Stimulated activated CD8-positive, alpha-beta memory T cell treated with anti-CD3 and anti-CD28 coated beads, Interleukin-15, amount 100 ng/mL, for 1 hour (primary cell): Measurements from ENCODE around the gene MR1.
A peak's percentile ranks its signal among the peaks of the same experiment; 100 is the strongest.

Experiments used
- DNase-seq: peaks from one replicate; pipeline ENCODE4 v3.0.0-alpha.2; 2020; ENCODE audit warnings: low read depth

Gene MR1

DNA sequence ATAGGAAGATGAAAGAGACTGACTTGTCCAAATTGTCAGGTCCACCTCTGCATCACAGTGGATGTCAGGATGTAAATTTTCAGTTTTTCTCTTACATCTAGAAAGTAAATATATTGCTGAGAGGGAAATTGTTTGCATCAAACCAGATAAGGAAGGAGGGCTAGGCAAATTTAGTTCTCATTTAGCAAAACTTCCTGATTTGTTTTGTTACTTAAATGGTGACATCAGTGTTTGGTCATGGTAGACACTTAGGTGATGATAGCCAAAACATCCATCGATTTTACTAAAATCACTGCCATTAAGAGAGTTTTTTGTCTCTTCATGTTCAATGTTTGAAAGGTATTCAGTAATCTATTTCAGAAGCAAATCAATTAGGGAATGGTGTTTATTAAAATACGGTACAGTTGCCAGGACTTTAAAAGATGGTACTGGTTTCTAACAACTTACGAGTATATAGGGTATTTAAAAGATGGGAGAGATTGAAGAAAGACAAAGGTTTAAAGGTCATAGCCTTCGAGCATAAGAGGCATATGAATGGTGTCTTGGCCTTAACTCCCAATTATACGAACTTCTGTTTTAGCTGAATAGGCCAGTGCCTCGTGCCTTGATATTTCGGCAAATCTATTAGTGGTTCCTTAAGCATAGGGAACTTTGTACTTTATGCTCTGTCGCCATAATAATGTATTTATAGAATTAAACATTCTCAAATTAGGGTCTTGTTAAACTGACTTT is 57.7 kb downstream of the MR1 start:
- no peak for DNase-seq

- DNase-seq = no peak
These were observed 58.3 kb downstream of the MR1 start for GRCh38 chr1:181092056-181092455.

DNA sequence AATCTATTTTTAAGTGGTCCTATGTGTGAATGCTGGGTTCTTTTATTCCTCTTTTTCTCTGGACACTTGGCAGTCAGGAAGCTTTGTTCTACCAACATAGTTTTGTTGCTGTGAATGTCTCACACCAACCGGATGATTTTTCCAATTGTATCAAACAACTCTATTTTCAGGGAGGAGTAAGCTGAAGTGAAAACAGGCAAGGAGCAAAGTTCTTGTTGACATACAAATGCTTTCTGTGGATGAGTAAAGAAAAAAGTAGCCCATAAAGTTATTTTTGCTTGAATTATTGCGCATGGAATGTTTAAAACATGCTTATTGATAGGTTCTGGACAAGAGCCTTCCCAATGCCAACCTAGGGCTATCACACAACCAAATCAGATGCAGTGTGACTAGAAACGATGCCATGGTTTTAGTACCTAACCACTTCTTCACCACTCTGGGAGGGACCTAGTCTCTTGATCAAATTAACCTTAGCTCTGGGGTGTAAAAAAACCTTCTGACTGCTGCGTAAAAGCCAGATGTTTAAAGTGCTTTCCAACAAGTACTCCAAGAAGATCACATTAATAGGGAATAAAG is 59.2 kb downstream of the MR1 start:
- DNase-seq = no peak

GRCh38 chr1:181094416-181095212 is 60.8 kb downstream of the MR1 start:
- no peak for DNase-seq

DNA sequence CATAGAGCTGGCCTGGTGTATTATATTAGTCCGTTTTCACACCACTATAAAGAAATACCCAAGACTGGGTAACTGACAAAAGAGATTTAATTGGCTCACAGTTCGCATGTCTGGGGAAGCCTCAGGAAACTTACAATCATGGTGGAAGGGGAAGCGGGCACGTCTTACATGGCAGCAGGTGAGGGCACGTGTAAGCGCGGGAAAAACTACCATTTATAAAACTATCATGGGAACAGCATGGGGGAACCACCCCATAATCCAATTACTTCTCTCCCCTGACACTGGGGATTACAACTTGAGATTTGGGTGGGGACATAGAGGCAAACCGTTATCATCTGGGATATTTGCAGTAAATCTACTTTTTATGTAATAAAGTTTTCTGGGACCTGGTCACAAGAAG is 61.5 kb downstream of the MR1 start:
- no peak for DNase-seq

- no peak for DNase-seq
These were observed 62.0 kb downstream of the MR1 start for GRCh38 chr1:181095763-181096184.

- no peak for DNase-seq
These were observed 63.5 kb downstream of the MR1 start for GRCh38 chr1:181097242-181097641.

GRCh38 chr1:181099152-181100014 is 65.6 kb downstream of the MR1 start:
- no peak for DNase-seq

DNA sequence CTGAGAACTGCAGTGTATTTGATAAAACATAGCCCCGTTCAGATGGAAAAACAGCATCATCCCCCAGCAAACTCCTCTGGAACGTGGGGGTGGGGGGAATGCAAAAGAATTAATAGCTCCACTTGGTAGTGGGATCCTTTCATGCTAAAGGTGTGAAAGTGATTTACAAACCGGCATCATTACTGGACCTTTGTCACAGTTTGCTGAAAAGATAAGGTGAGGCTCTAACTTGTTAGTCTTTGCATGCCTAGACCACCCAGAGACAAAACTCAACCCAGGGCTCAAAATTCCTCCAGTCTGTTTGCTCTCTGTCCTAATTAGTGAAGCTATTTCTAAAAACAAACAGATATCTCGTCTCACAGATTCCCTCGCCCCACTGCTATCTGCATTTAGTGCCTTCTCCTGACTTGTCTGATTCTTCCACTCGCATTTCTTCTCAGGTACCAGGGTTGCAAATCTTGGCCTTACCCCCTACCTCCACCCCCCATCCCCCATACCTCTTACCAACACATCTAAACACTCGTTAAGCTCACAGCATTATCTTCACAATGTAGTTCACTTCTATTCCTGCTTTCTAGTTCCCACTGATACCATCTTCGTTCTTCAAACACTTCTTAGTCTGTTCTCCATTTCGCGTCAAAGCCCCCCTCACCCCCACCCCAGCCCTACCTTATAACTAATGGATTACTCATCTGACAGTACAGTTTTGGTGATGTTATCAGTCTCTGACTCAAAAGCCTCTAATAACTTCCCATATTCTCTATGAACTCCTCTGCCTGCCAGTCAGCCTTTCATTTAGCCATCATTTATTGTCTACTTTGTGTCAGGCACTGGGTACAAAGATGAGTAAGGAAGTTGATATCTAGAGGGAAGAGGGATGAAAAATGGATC is 66.5 kb downstream of the MR1 start:
- no peak for DNase-seq

- DNase-seq = no peak
These were observed 67.2 kb downstream of the MR1 start for GRCh38 chr1:181100934-181101333.

DNA sequence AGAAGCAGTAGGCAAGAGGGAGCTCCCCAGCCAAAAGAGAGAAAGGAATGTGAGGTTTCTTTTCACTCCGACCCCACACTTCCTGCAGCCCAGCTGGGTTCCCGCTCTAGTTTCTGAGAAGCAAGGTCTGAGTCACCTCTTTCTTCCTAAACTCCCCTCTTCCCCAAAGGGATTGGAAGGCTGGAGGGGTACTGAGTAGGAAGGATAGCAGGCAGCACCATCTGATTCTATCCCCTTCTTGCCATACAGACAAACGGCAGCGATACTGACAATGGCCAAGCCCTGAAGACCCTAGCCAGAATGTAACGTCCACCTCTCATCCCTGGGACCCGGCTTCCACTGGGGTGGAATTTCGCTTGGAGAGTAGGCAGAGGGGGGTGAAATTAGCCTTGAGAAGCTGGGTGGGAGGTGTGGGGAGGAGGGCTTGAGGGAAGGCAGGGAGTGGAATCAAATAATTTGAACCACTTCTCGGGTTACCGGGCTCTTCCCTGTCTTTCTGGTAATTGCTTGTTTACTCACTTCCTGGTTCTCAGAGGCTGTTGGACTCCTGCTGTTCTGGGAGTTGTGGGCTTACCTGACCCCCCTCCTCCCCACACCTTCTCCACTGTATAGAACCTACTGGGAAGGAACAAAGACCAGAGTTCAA is 67.9 kb downstream of the MR1 start:
- DNase-seq = no peak

GRCh38 chr1:181102841-181103240 is 69.1 kb downstream of the MR1 start:
- DNase-seq = no peak

DNA sequence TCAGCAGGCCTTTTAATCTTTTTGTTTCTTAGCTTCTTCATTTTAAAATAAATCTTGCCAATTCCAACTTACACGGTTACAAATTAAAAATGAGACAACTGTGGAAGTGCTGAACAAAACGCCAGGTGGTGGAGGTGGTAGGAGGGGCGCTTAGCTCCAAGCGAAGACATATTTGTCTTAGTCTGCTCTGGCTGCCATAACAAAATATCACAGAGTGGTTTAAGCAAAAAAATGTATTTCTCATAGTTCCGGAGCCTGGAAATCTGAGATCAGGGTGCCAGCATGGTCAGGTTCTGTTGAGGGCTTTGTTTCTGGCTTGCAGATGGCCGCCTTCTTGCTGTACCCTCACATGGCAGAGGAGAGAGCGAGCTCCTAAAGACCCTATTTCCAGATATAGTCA is 69.6 kb downstream of the MR1 start:
- DNase-seq = no peak

DNA sequence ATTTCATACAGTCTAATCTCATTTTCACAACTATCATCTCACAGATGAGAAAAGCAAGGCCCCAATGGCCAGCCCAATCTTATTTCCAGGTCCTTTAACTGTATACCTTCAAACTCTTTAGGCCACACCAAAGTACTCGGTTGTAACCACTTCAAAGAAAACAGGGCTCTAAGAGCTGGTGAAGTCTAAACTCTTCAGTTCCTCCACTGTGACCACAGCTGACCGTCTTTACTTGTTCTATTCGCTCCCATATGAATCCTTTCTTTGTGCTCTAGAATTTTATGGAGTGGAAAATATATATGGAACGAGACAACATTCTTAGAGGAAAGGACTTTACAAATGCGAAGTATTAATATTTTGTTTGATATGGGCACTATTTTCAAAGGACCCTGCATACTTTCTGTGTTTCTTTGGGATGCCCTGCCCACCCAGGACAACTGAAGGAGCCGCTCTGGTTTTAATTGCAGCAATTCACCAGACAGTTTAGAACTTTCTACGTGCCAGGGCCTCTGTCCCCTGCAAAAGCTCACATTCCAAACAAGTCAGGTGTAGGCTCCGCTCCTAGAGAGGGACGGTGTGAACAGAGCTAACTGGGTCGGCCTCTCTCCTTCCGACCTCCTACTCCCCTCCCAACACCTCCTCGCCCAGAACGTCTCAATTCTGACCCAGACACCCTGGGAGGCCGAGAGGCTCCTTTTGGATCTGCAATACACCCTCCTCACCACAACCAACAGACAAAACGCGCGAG is 70.4 kb downstream of the MR1 start:
- no peak for DNase-seq

DNA sequence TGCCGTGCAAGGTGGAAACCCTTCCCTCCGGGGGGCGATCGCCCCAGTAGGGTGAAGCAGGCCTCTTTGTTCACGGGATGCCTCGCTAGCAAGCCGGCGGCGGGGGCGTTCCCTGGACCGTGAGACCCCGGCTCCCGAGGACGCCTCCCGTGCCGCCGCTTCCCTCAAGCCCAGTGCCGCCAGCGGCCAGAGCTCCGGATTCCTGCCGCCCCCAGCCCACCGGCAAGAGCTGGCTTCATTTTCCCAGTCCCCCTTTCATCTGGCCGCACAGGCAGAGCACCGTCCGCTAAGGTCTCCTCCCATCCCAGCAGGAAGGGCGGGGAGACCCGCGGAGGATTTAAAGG is 71.0 kb downstream of the MR1 start:
- no peak for DNase-seq

DNA sequence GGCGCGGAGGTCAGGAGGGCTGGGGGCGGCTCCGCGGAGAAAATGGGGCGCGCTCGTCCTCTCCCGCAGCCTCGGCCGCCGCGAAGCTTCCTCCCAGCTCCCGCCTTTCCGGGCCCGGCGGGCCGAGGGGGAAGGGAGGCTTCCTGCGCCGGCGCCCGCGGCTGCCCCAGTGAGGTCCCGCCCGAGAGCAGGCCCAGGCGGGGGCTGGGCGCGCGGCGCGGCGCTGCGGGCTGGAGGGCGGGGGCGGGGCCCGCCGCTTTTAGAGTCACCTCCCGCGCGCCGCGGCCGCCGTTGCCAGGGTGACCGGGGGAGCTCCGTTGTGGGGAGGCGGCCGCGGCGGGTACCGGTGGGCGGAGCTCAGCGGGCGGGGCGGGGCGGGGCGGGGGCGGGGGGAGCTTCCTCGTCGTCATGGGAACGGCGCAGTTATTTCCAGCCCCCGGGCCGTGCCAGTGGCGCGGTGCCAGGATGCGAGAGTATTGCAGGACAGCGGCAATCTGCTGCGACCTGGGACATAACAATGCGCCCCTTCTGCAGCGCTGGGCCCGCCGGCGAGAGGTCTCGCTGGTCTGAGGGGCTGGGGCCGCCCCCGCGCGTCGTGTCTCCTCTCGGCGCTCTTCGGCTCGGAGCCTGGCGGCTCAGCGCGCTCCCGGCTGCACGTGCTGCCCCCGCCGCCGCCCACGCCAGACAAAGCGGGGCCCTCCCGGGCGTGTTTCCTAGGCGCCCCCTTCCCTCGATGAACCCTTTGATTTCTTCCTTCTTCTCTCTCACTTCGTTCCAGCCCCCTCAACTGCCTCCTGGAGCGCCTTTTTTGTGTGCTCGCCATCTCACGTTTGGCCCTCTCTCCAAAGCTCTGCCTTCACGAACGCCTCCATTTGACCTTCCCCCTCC is 71.6 kb downstream of the MR1 start:
- DNase-seq = peak; percentile 84

GRCh38 chr1:181106022-181106312 is 72.2 kb downstream of the MR1 start:
- no peak for DNase-seq

DNA sequence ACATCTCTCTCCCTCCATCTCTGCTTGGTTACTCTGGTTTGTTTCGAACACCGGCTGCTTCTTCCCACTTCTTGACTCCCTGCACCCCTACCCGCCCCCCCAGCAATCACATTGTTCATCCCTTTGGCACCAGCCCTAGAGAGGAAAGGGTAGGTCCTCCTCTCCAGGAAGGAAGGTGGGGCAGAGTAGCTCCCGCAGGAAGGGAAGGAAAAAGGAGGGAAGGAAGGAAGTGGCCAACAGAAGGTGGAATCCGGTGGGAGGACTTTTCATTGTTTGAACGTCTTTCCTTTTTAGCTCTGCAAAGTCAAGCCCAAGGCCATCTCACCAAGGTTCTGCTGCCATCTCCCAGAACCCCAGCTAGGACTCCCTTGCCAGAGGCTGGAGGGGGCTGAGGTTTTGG is 72.7 kb downstream of the MR1 start:
- no peak for DNase-seq

DNA sequence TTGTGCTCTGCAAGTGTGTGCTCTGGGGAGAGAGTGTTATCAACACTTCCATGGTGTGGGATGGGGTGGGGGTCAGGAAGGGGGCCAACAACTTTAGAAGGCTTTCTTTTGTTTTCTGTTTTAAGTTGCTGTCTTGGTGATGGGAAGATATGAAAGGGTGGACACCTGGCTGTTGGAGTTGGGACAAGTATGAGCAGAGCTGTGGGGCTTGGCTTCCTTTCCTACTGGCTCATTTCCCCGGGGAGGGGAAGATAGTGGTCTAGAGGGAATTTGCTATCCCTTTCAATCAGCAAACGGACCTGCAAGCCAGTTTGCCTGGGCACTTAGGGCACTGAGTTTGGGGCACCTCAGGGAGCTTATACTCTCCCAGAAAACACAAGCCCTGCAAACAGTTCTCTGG is 73.9 kb downstream of the MR1 start:
- DNase-seq = no peak
